ENCODE results near the gene GAP43. TPM values are rescaled to one million over a fixed set of nuclear protein-coding genes. Genes with fewer than 3 reads are reported as not detected.

The GAP43 gene
- total RNA-seq, 3 donors from 2014 or later: 0.96 to 13.6 (median 1.1) TPM

GRCh38 chr3:115651599-115651998, 28.3 kb downstream of the GAP43 start:
- ATAC-seq (no peak), DNase-seq (no peak)
- Histone ChIP-seq H3K36me3 (ENCODE audit: low read depth) (no peaks in the 10 kb centered on the region), H3K4me1 (ENCODE audit: low read depth) (no peaks in the 10 kb centered on the region), H3K4me3 (no peak overlapping the region), H3K9me3 (no peaks in the 10 kb centered on the region)
- no peak for TF ChIP-seq CTCF (IDR thresholded peaks at IDR 0.05)
- intact Hi-C loops (cut with DNase I, micrococcal nuclease): no loop called here

GRCh38 chr3:115652738-115653137, 29.4 kb downstream of the GAP43 start:
- intact Hi-C loops (cut with DNase I, micrococcal nuclease): no loop called here
- DNase-seq: no peak

GRCh38 chr3:115655761-115656282, 32.5 kb downstream of the GAP43 start:
- no peak for ATAC-seq
- Histone ChIP-seq H3K4me1 (ENCODE audit: low read depth) (no peaks in the 10 kb centered on the region), H3K9me3 (no peaks in the 10 kb centered on the region), H3K4me3 (no peak overlapping the region), H3K36me3 (ENCODE audit: low read depth) (no peaks in the 10 kb centered on the region)
- no peak for TF ChIP-seq CTCF (IDR thresholded peaks at IDR 0.05)
- intact Hi-C loops (cut with DNase I, micrococcal nuclease): no loop called here
- no peak for DNase-seq

More at GRCh38 chr3:115652738-115653137, 29.4 kb downstream of the GAP43 start:
- Histone ChIP-seq H3K4me3 (no peak overlapping the region), H3K9me3 (no peaks in the 10 kb centered on the region), H3K36me3 (ENCODE audit: low read depth) (no peaks in the 10 kb centered on the region), H3K4me1 (ENCODE audit: low read depth) (no peaks in the 10 kb centered on the region)
- no peak for ATAC-seq
- no peak for TF ChIP-seq CTCF (IDR thresholded peaks at IDR 0.05)

- ATAC-seq: no peak
- TF ChIP-seq CTCF (IDR thresholded peaks at IDR 0.05): no peak
- no peak overlapping the region for H3K4me3 ChIP-seq
- DNase-seq: no peak
- H3K4me1 ChIP-seq (ENCODE audit: low read depth): no peaks in the 10 kb centered on the region
- intact Hi-C loops (cut with DNase I, micrococcal nuclease): no loop called here
- no peaks in the 10 kb centered on the region for H3K36me3 ChIP-seq (ENCODE audit: low read depth)
- H3K9me3 ChIP-seq: no peaks in the 10 kb centered on the region
Measured at GRCh38 chr3:115657168-115657567, 33.9 kb downstream of the GAP43 start.

- DNase-seq (no peak), ATAC-seq (no peak)
- Histone ChIP-seq H3K4me3 (no peak overlapping the region), H3K9me3 (no peaks in the 10 kb centered on the region), H3K4me1 (ENCODE audit: low read depth) (no peaks in the 10 kb centered on the region), H3K36me3 (ENCODE audit: low read depth) (no peaks in the 10 kb centered on the region)
- TF ChIP-seq CTCF (IDR thresholded peaks at IDR 0.05): no peak
- intact Hi-C loops (cut with DNase I, micrococcal nuclease): no loop called here
Measured at GRCh38 chr3:115658032-115658336, 34.7 kb downstream of the GAP43 start.
